Globus pallidus (tissue), 1 donor: Measurements from ENCODE around the gene MEI1.
A peak's percentile ranks its signal among the peaks of the same experiment; 100 is the strongest.

Experiments used
- DNase-seq: peaks from one replicate; pipeline ENCODE4 v3.0.0-alpha.2; 2015; ENCODE audit warnings: low spot score

The MEI1 gene

DNA sequence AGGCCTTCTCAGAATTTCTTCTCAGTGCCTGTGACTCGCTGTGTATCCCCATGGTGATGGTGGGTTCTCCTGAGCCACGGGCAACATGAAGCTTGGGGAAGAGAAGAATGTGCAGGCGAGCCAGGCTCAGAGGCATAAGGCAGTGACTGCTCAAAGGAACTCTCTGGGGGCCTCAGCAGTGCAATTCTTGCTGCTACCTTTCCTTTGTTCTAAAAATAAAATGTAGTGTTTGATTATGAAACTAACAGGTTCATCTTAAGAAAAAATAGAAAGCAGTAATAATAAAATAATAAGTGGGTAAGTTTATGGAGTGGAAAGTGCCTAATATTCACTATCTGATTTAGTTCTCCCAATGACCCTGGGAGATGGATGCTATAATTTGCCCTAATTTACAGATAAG lies 46.7 kb downstream of the MEI1 start:
- DNase-seq, result no peak

DNA sequence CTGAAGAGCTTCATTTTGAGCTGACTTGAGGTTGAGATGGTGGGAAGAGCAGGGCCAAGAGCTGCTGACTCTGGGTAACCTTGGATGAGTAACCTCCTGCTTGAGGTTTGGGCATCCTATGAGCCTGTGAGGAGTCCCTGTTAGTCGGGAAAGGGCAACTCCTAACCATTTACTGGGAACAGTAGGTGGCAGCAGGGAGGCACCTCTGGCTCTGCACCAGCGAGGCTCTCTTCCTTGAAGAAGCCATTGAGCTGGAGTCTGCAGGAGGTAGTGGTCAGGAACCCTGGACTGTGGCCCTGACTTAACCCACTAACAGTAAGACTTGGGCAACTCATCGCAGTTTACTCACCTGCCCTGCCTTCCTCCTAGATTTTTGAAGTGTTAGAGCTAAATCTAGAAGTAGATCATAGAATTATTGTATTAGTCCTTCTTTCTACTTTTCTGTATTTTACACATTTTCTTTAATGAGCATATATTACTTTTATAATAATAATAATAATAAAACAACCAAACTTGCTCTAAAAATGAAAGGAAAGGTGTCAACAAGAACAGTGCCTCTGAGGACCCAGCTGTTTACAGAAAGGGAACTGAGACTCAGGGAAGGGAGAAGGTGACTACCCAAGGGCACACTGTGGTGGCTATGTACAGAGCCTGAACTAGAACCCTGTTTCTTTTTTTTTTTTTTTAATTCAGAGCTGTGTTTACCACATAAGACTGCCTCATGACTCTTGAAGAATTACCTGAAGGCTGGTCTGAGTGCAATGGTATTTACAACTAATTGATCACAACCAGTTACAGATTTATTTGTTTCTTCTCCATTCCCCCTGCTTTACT lies 47.5 kb downstream of the MEI1 start:
- peak; percentile 75 for DNase-seq

DNA sequence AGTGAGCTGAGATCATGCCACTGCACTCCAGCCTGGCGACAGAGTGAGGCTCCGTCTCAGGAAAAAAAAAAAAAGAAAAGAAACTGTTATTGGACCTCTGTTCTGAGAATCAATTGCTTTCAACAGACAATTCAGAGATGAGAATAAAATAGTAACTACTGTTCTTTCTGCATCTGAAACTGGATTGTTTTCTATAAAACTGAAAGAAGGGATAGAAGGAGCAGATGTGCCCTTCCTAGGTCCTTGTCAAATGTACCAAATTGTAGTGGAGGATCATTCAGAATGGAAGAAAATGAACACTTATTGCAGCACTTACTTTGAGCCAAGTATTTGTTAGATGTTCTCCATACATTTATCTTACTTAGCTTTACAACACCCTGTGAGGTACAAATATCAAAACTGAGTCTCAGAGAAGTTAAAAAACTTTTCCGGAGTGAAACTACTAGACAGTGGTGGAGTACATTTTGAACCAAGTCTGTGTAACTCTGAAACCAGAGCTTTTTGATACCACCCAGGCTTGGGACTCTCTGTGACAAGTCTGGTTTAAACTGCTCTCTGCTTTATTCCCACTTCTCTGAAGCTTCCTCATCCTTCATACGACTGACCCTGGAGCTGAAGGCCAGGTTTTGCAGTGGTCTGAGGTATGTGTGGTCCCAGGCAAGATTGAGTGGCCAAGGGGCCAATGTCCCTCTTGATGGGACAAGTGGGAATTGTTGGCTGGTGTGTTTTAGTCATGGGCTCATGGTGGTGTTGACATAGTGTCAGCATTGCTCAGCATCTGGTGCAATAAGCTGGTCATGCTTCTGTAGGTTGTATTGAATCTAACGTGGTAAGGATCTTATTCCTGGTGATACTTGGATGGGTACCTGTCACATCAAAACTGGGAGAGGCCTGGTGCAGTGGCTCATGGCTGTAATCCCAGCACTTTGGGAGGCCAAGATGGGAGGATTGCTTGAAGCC lies 53.0 kb downstream of the MEI1 start:
- no peak for DNase-seq

DNA sequence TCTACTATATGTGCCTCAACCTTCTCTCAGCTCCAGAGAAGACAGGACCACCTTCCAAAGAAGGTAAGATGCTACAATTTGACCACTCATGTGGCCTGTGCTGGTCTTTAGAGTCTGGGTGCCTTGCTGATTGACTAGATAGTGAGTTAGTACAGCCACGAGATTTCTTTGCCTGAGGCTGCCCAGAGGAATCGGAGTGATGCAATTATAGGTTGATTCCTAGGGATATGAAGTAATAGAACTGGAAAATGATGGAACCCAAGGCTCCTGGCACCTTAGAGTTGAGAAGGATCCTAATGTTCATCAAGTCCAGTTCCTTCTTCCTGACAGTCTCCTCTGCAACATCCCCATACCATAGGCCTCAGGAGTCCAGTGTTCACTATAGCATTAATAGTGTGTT lies 54.7 kb downstream of the MEI1 start:
- no peak for DNase-seq

DNA sequence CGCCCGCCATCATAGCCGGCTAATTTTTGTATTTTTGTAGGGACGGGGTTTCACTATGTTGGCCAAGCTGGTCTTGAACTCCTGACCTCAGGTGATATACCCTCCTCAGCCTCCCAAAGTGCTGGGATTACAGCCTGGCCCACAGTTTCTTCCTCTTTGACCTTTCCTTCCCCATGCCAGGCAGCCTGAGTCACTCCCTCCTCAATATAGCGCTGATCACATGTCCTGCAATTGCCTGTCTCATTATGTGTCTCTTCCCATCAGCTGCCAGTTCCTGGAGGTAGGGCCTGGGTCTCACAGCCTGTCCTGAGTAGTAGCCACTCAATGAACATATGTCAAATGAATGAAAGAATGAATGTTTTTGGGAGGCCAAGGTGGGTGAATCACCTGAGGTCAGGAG lies 58.2 kb downstream of the MEI1 start:
- no peak for DNase-seq

DNA sequence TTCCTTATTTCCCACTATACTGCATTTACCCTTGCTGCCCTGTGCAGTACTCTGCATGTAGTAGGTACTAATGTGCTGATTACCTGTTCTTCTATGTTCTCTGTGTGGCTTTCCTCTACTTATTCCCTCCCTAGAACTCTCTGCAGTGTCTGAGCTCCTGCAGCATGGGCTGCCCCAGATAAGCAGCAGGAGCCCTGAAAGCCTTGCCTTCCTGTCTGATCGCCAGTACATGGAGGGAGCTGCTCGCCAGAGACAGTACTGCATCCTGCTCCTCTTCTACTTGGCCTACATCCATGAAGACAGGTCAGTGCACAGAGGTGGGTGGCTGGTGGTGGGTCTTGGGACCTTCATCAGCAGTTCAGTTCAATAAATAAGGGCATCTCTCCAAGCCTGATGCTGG lies 58.9 kb downstream of the MEI1 start:
- no peak for DNase-seq

DNA sequence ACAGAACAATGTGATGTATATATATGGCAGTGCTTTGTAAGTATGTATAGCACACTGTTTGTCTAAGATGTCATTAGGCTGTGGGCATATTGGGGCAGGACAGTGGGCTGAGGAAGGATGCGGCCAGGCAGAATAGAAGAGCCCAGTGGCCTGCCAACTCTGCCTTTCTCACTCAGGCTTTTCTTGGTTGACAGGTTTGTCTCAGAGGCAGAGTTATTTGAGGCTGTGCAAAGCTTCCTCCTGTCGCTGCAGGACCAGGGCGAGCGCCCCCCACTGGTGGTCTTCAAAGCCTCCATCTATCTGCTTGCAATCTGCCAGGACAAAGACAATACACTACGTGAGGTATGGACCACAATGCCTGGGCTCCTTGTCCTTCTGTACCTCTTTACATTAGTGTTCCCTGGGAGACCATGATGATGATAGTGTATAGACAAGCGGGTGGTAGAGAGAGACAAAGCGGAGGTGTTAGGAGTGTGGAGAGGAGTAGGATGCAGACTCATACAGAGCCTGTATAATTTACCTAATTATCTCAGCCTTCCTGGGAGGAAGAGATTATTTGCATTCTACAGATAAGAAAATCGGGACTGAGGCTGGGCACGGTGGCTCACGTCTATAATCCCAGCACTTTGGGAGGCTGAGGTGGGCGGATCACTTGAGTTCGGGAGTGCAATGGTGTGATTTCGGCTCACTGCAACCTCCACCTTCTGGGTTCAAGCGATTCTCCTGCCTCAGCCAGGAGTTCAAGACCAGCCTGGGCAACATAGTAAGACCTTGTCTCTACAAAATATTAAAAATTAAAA lies 63.9 kb downstream of the MEI1 start:
- DNase-seq, result no peak

DNA sequence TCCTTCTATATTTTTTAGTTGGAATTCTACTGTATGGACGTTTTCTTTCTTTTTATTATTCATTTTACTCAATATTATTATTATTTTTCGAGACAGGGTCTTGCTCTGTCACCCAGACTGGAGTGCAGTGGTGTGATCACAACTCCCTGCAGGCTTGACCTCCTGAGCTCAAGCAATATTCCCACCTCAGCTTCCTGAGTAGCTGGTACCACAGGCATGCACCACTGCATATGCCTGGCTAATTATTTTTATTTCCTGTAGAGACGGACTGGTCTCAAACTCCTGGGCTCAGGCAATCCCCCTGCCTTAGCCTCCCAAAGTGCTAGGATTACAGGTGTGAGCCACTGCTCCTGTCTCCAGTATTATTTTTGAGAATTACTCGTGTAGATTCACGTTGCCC lies 67.2 kb downstream of the MEI1 start:
- no peak for DNase-seq

DNA sequence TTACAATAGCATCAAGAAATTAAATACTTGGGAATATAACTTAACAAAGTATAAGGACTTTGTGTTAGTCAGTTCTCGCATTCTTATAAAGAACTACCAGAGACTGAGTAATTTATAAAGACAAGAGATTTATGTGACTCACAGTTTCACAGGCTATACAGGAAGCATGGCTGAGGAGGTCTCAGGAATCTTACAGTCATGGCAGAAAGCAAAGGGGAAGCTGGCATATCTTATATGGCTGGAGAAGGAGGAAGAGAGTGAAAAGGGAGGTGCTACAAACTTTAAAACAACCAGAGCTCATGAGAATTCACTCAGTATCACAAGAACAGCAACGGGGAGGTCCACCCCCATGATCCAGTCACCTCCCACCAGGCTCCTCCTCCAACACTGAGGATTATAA lies 69.1 kb downstream of the MEI1 start:
- no peak for DNase-seq

DNA sequence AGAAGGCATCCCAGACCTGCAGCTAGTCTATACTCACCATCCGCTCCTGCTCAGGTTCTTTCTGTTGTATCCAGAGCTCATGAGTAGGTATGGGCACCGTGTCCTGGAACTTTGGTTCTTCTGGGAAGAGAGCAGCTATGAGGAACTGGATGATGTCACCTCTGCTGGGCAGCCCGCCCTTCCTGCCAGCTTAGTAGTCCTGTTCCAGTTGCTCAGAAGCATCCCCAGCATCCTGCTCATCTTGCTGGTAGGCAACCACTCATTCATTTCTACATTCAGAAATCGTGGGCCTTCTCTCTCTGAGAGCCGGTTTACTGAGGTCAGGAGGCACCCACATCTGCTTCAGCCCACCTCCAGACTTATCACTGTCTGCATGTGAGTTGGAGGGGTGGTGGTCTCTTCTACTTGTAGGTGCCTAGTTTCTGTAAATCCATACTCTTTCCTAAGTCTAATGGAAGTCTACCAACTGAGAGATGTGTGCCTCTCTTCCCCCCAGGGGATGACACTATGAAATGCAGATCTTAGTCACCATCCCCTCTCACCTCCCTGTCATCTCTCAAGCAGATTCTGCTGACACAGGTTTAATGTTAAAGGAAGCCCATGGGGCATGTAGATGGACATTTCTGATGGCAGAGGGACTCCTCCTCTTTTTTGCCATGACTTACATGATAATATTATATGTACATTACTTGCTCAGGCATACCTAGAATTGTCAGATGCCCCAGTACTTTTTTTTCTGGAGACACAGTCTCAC lies 71.6 kb downstream of the MEI1 start:
- DNase-seq, result no peak

DNA sequence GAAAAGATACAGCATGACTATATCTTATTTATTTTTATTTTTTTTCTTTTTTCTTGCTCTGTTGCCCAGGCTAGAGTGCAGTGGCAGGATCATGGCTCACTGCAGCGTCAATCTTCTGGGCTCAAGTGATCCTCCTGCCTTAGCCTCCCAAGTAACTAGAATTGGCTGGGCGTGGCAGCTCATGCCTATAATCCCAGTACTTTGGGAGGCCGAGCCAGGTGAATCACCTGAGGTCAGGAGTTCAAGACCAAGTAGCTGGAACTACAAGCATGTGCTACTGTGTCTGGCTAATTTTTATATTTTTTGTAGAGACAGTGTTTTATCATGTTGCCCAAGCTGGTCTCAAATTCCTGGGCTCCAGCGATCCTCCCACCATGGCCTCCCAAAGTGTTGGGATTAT lies 72.9 kb downstream of the MEI1 start:
- DNase-seq, result no peak

DNA sequence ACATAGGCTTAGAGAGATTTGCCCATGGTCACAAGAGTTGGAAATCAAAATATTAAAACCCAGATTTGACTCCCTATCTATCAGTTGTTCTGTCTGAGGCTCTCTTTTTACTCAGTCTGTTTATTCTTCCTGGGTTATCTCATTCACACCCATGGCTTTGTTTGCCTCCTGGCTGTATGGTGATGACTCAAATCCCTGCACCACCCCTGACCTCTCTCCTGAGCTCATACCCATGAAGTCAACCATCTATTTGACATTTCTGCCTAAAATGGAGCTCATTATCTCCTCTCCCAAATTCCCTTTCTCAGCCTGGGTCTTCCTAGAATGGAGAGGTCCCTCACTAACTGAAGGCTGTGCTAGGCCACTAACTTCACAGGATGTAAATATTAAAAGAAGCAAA lies 73.3 kb downstream of the MEI1 start:
- no peak for DNase-seq

DNA sequence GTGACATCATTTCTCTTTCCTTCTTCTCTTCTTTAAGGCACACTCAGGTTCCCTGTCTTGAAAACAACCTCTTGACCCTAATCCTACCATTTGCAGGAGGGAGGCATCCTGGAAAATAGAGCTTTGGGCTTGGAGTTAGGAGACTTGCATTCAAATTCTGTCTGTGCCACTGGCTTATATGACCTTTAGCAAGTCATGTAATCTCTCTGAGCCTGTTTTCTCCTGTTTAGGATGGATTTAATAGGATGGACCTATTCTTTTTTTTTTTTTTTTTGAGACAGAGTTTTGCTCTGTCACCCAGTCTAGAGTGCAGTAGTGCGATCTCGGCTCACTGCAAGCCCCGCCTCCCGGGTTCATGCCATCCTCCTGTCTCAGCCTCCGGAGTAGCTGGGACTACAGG lies 76.0 kb downstream of the MEI1 start:
- no peak for DNase-seq

DNA sequence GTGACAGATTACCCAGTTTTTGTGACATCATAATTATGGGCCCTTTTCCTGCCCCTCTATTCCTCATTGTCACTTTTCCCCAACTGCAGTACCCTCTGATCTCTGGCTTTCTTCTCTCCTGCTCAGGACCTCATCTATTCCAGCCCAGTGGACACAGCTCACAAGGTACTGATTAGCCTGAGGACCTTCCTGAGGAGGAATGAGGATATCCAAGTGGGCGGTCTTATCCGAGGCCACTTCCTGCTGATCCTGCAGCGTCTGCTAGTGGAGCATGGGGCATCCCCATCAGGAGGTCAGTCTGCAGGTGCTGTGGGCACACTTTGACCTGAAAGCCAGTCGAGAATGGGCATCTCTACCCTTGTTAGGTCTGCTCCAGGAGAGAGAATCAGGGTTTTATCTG lies 76.7 kb downstream of the MEI1 start:
- no peak for DNase-seq

DNA sequence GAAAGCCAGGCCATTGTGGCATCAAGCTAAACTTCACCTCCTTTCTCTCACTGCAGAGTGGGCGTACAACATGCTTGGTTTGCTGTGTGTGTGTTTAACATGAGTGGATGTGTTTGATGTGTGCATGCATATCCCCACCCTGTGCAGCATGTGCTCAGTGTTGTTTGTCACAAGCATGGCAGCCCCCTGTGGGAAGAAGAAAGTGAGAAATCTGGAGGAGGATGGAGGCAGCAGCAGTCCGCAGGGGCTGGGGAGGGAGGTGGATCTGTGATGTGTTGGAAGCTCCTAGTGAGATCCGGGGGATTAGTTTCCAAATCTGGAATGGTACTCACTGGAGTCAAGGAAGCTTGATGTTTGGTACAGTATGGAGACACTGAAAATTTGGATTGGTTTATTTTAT lies 77.1 kb downstream of the MEI1 start:
- DNase-seq, result no peak

DNA sequence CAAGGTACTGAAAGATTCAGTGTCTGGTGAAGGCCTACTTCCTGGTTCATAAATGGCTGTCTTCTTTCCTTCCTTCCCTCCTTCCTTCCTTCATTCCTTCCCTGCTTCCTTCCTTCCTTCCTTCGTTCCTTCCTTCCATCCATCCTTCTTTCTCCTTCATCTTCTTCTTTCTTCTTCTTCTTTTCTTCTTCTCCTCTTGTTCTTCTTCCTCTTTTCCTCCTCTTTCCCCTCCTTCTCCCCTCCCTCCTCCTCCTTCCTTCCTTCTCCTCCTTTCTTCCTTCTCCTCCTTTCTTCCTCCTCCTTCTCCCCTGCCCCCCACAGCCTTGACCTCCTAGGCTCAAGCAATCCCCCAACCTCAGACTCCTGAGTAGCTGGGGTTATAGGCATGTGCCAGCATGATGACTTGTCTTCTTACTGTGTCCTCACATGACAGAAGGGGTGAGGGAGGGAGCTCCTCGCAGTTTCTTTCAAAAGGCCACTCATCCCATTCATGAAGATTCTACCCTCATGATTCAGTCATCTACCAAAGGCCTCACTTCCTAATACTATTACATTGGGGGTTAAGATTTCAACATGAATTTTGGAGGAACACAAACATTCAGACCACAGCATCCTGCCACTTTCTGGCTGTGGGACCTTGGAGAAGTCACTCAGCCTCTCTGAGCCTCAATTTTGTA lies 78.6 kb downstream of the MEI1 start:
- DNase-seq, result no peak

DNA sequence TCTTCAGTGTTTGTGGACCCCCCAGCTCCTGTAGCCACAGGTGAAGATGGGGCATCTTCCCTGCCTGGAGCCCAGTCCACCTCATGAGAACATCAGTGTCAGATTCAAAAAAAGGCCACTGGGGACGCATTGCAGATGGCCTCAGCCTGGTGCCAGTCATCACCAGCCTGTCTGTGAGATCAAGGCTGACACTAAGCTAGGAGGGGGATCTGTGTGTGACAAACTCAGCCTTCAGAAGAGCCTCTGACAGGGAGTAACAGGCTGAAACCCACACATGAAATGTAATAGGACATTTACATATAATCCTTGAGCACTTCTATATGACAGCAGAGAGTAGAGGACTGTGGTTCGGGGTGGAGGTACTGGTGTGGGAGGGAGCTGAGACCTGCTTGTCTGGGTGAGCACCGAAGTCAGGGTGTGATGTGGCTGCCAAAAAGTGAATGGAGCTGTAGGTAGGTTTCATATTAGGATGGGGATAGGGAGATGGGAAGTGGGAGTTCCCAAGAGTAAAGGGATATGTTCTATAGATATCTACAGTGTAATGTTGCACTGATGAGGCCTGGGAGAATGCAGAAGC lies 80.7 kb downstream of the MEI1 start:
- DNase-seq, result no peak

DNA sequence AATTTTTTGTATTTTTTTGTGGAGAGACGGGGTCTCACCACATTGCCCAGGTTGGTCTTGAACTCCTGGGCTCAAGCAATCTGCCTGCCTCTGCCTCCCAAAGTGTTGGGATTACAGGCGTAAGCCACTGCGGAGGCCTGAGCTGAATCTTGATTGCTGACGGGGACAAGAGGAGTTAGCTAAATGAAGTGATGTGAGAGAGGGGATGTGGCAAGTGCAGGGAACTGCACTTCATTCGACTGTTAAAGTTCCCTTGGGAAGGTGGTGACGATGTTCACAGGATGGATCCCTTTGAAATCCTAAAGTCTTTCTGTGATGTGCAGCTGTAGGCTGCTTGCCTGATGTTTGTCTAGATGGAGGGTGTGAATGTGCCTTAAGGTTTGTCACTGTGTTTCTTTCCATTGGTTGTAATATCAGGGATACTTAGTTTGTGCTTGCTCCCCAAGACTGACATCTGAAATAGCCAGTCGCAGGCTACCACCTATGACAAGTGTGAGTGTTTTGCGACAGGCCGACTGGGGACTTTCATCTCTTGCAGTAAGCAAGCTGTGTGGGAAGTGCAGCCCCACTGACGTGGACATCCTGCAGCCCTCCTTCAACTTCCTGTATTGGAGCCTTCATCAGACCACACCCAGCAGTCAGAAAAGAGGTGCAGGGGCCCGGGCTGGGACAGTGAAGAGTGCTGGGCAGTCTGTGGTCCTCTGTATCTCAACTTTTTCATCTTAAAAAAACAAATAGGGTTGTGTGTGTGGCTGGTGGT lies 81.6 kb downstream of the MEI1 start:
- DNase-seq, result no peak

DNA sequence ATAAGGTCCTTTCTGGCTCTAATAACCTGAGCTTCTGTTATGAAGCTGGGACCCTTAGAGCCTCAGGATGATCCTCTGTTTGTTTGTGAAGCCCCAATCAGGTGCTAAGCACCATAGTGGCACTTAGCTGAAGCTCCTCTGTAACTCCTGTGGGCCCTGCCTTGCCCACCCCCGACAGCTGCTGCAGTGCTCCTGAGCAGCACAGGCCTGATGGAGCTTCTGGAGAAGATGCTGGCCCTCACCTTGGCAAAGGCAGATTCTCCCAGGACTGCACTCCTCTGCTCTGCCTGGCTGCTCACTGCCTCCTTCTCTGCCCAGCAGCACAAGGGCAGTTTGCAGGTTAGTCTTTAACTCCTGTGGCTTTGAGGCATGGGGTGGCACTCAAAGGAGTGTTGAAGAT lies 82.2 kb downstream of the MEI1 start:
- no peak for DNase-seq

DNA sequence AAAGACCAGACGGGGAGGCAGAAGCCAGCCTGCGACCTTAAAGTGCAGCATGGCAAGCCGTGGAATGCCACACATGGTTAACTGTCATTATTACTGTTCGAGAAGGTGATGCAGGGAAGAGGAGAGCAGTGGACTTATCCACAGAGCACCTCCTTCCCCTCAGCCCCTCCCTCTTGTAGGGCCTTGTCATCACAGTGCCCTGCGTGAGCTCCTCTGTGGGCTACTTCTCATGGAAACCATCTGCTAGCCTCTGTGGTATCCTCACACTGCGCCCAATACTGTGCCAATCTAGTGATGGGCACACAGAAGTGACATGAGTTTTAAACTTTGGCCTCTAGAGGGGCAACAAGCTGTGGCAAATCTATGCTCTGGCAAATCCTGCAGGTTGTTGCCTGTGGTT lies 83.0 kb downstream of the MEI1 start:
- DNase-seq, result no peak
